Gastrocnemius medialis (tissue), 4 donors: ENCODE data around the gene CFLAR. TPM values are rescaled to one million over a fixed set of nuclear protein-coding genes. Genes with fewer than 3 reads are reported as not detected.

Source experiments
- ATAC-seq, 2 donors: fragments of 150-250 bp; one replicate each; pipeline ENCODE4 v1.9.1; 2016
- DNase-seq, 2 donors: peaks; one replicate each; pipeline ENCODE4 v3.0.0-alpha.2; 2019
- H3K27ac ChIP-seq, 4 donors: fragments of 200-600 bp; sonication (generic); 1 replicate in 1 of 4; 2 replicates in 3 of 4; pipeline ENCODE4 v1.5.1; 2016 to 2018; ENCODE audit warnings: mild to moderate bottlenecking in 2 of 4, moderate library complexity in 1 of 4
- H3K27me3 ChIP-seq, 3 donors: fragments of 200-600 bp; sonication (generic) in 2 of 3; 1 replicate in 1 of 3; 2 replicates in 2 of 3; pipeline versions ENCODE4 v1.5.1 to v1.6.0; 2016 to 2019; ENCODE audit warnings: mild to moderate bottlenecking in 1 of 3, moderate library complexity in 1 of 3
- H3K36me3 ChIP-seq, 2 donors: fragments of 200-600 bp; sonication (generic) in 1 of 2; one replicate each; pipeline ENCODE4 v1.5.1; 2017 to 2018
- H3K4me1 ChIP-seq, 2 donors: fragments of 200-600 bp; sonication (generic) in 1 of 2; one replicate each; pipeline ENCODE4 v1.5.1; 2016 to 2017; ENCODE audit warnings: mild to moderate bottlenecking in 2 of 2
- H3K4me3 ChIP-seq, 4 donors: fragments of 200-600 bp; sonication (generic) in 3 of 4; 1 replicate in 1 of 4; 2 replicates in 3 of 4; pipeline ENCODE4 v1.5.1; 2016 to 2019; ENCODE audit warnings: mild to moderate bottlenecking in 2 of 4
- H3K9me3 ChIP-seq, 3 donors: fragments of 200-600 bp; sonication (generic) in 2 of 3; 1 replicate in 1 of 3; 2 replicates in 2 of 3; pipeline ENCODE4 v1.5.1; 2016 to 2019
- POLR2A ChIP-seq, 2 donors: fragments of 450-650 bp; IDR thresholded peaks; one replicate each; pipeline ENCODE4 v1.6.1; 2017; ENCODE audit warnings: antibody characterized with exemption in 2 of 2, mild to moderate bottlenecking in 2 of 2, moderate library complexity in 2 of 2
- in situ Hi-C, 4 donors: fragments of 200-750 bp; cut with MboI; loops; one replicate each; pipeline versions ENCODE4 v1.15.0 to v1.8.0; 2017; ENCODE audit warnings: low sequenced_read_pairs in 4 of 4
- intact Hi-C: fragments of 100-400 bp; cut with DNase I; formaldehyde crosslinking; loops from one replicate; pipeline ENCODE4 v1.15.1; 2023; ENCODE audit warnings: low total_unique reads
- total RNA-seq, 4 donors: library from RNA; depleted of rRNA; stranded (reverse); fragments of >200 nt; gene quantifications; one replicate each; pipeline versions ENCODE4 v1.1.0 to v1.2.3, GENCODE V29; 2016
- TF ChIP-seq, protein P1 (sequence below), 5 experiments: fragments of 450-650 bp in 3 of 5; fragments of 200-600 bp in 2 of 5; sonication (generic) in 2 of 5; IDR thresholded peaks in 4 of 5; conservative IDR thresholded peaks in 1 of 5; 1 replicate in 4 of 5; 2 replicates in 1 of 5; pipeline ENCODE4 v1.5.1; 2016 to 2019; ENCODE audit warnings: antibody characterized with exemption in 5 of 5, mild to moderate bottlenecking in 3 of 5, moderate library complexity in 3 of 5

The CFLAR gene
- total RNA-seq, 4 donors from 2014 or later = 298 to 491 (median 352) TPM

GRCh38 chr2:201204655-201205514, 88.9 kb downstream of the CFLAR start:
- H3K36me3 ChIP-seq = no peaks in the 10 kb centered on the region
- H3K9me3 ChIP-seq = no peaks in the 10 kb centered on the region
- DNase-seq (no peak), ATAC-seq (no peak)
- intact Hi-C loops (no loop called here), in situ Hi-C loops (no loop called here)
- no peaks in the 10 kb centered on the region for H3K27me3 ChIP-seq
- no peaks in the 10 kb centered on the region for H3K4me1 ChIP-seq
- no peak overlapping the region for H3K27ac ChIP-seq
- H3K4me3 ChIP-seq = no peak overlapping the region
- TF ChIP-seq, protein P1, sequence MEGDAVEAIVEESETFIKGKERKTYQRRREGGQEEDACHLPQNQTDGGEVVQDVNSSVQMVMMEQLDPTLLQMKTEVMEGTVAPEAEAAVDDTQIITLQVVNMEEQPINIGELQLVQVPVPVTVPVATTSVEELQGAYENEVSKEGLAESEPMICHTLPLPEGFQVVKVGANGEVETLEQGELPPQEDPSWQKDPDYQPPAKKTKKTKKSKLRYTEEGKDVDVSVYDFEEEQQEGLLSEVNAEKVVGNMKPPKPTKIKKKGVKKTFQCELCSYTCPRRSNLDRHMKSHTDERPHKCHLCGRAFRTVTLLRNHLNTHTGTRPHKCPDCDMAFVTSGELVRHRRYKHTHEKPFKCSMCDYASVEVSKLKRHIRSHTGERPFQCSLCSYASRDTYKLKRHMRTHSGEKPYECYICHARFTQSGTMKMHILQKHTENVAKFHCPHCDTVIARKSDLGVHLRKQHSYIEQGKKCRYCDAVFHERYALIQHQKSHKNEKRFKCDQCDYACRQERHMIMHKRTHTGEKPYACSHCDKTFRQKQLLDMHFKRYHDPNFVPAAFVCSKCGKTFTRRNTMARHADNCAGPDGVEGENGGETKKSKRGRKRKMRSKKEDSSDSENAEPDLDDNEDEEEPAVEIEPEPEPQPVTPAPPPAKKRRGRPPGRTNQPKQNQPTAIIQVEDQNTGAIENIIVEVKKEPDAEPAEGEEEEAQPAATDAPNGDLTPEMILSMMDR (IDR thresholded peaks at IDR 0.05 in 4 of 5, conservative IDR thresholded peaks at IDR 0.05 in 1 of 5) = no peak
- TF ChIP-seq POLR2A (IDR thresholded peaks at IDR 0.05) = no peak

- in situ Hi-C loops = no loop called here
- Histone ChIP-seq H3K36me3 (no peaks in the 10 kb centered on the region), H3K27me3 (no peaks in the 10 kb centered on the region), H3K27ac (no peak overlapping the region), H3K4me1 (no peaks in the 10 kb centered on the region), H3K4me3 (no peak overlapping the region), H3K9me3 (no peaks in the 10 kb centered on the region)
- ATAC-seq (no peak), DNase-seq (no peak)
- TF ChIP-seq POLR2A (IDR thresholded peaks at IDR 0.05) = no peak
- TF ChIP-seq, protein P1 (IDR thresholded peaks at IDR 0.05 in 4 of 5, conservative IDR thresholded peaks at IDR 0.05 in 1 of 5) = no peak
- intact Hi-C loops = no loop called here
Measured at GRCh38 chr2:201205515-201205849, 89.5 kb downstream of the CFLAR start.

DNA sequence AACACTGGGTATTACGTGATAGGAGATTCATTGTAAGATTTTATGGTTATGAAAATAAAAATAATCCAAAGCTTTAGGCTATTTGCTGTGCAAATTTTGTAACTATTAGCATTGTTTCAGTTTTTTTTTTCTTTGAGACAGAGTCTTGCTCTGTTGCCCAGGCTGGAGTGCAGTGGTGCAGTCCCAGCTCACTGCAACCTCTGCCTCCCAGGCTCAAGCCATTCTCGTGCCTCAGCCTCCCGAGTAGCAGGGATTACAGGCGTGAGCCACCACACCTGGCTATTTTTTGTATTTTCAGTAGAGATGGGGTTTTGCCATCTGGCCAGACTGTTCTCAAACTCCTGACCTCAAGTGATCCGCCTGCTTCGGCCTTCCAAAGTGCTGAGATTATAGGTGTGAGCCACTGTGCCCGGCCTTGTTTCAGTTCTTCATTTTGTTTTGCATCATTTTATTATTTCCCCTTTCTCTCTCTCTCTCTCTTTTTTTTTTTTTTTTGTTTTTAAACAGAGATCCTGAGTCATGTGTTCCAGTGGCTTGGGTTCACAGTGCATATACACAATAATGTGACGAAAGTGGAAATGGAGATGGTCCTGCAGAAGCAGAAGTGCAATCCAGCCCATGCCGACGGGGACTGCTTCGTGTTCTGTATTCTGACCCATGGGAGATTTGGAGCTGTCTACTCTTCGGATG, 92.7 kb downstream of the CFLAR start:
- H3K27me3 ChIP-seq = no peaks in the 10 kb centered on the region
- no peaks in the 10 kb centered on the region for H3K9me3 ChIP-seq
- intact Hi-C loops (no loop called here), in situ Hi-C loops (no loop called here)
- no peaks in the 10 kb centered on the region for H3K4me1 ChIP-seq
- TF ChIP-seq POLR2A (IDR thresholded peaks at IDR 0.05) = no peak
- TF ChIP-seq, protein P1 (IDR thresholded peaks at IDR 0.05 in 4 of 5, conservative IDR thresholded peaks at IDR 0.05 in 1 of 5) = no peak
- H3K4me3 ChIP-seq = no peak overlapping the region
- no peaks in the 10 kb centered on the region for H3K36me3 ChIP-seq
- no peak for DNase-seq
- no peak overlapping the region for H3K27ac ChIP-seq
- peak in 1 of 2 donors; percentile 10 for ATAC-seq

DNA sequence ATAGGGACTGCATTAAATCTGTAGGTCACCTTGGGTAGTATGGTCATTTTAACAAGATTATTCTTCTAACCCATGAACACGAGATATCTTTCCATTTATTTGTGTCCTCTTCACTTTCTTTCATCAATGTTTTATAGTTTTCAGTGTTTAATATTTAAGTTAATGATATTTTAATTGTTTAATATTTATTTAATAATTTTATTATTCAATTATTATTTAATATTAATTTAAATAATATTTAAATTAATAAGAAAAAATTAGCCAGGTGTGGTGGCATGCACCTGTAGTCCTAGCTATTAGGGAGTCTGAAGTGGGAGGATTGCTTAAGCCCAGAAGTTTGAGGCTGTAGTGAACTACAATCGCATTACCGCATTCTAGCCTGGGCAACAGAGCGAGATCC, 100.0 kb downstream of the CFLAR start:
- ATAC-seq (no peak), DNase-seq (no peak)
- Histone ChIP-seq H3K27me3 (no peaks in the 10 kb centered on the region), H3K4me1 (no peaks in the 10 kb centered on the region), H3K4me3 (no peak overlapping the region), H3K36me3 (no peaks in the 10 kb centered on the region), H3K9me3 (no peaks in the 10 kb centered on the region), H3K27ac (no peak overlapping the region)
- intact Hi-C loops (no loop called here), in situ Hi-C loops (no loop called here)
- TF ChIP-seq POLR2A (IDR thresholded peaks at IDR 0.05) = no peak
- TF ChIP-seq, protein P1 (IDR thresholded peaks at IDR 0.05 in 4 of 5, conservative IDR thresholded peaks at IDR 0.05 in 1 of 5) = no peak
